Vagina (tissue), 2 donors: ENCODE data around the gene BTG1.

ENCODE experiments used
- POLR2A ChIP-seq, 2 donors: fragments of 450-650 bp; IDR thresholded peaks; one replicate each; pipeline ENCODE4 v1.6.1; 2017; ENCODE audit warnings: antibody characterized with exemption in 2 of 2, mild to moderate bottlenecking in 2 of 2, moderate library complexity in 2 of 2
- POLR2AphosphoS5 ChIP-seq, 2 donors: sonication (generic); formaldehyde crosslinking; IDR thresholded peaks; one replicate each; pipeline ENCODE4 v1.9.0; 2017; ENCODE audit warnings: antibody characterized with exemption in 2 of 2, mild to moderate bottlenecking in 2 of 2, low read depth in 1 of 2; ENCODE audit not compliant: insufficient read depth in 1 of 2
- TF ChIP-seq, protein P1 (sequence below), 3 experiments: fragments of 450-650 bp in 2 of 3; fragments of 200-600 bp in 1 of 3; sonication (generic) in 1 of 3; IDR thresholded peaks; one replicate each; pipeline ENCODE4 v1.5.1; 2017 to 2019; ENCODE audit warnings: antibody characterized with exemption in 3 of 3, mild to moderate bottlenecking in 2 of 3, moderate library complexity in 2 of 3

DNA sequence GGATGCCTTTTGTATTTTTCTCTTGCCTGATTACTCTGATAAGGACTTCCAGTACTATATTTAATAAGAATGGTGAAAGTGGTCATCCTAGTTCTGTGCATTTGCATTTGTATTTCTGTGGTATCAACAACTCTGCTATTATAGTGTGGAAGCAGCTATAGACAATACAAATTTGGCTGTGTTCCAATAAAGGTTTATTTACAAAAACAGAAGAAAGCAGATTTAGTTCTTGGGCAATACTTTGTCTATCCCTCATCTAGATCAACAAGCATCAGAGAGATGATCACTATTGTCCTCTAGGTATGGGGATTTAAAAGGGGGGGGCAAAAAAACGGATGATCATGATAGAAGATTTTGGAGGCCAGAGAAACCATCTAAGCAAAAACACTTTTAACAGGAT, 19.1 kb upstream of the BTG1 start:
- TF ChIP-seq, protein P1, sequence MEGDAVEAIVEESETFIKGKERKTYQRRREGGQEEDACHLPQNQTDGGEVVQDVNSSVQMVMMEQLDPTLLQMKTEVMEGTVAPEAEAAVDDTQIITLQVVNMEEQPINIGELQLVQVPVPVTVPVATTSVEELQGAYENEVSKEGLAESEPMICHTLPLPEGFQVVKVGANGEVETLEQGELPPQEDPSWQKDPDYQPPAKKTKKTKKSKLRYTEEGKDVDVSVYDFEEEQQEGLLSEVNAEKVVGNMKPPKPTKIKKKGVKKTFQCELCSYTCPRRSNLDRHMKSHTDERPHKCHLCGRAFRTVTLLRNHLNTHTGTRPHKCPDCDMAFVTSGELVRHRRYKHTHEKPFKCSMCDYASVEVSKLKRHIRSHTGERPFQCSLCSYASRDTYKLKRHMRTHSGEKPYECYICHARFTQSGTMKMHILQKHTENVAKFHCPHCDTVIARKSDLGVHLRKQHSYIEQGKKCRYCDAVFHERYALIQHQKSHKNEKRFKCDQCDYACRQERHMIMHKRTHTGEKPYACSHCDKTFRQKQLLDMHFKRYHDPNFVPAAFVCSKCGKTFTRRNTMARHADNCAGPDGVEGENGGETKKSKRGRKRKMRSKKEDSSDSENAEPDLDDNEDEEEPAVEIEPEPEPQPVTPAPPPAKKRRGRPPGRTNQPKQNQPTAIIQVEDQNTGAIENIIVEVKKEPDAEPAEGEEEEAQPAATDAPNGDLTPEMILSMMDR (IDR thresholded peaks at IDR 0.05): no peak
- TF ChIP-seq POLR2AphosphoS5 (IDR thresholded peaks at IDR 0.05; ENCODE audit: insufficient read depth in 1 of 2, low read depth in 1 of 2) (no peak), POLR2A (IDR thresholded peaks at IDR 0.05) (no peak)
